Heart right ventricle (tissue), 16 donors: ENCODE measurements around the gene ZNF778. TPM values are rescaled to one million over a fixed set of nuclear protein-coding genes. Genes with fewer than 3 reads are reported as not detected.
"Not testable (repeated sequence)": the region's sequence is repeated elsewhere in the genome, so short reads cannot be mapped to it uniquely, and the experiment has no call there.

ENCODE experiments used
- ATAC-seq, 8 donors: fragments of 200-7000 bp; cut with Tn5 transposase; one replicate each; pipeline ENCODE4 v1.9.1; 2020; ENCODE audit warnings: mild to moderate bottlenecking in 8 of 8, moderate library complexity in 8 of 8, moderate number of reproducible peaks in 1 of 8
- DNase-seq, 2 donors: peaks; one replicate each; pipeline ENCODE4 v3.0.0-alpha.2; 2020
- H3K27ac ChIP-seq, 10 donors: fragments of 200-600 bp; sonication (generic) in 2 of 10; one replicate each; pipeline versions ENCODE4 v1.5.0 to v1.8.0; 2020 to 2022; ENCODE audit warnings: mild to moderate bottlenecking in 3 of 10
- H3K27me3 ChIP-seq, 7 donors: fragments of 200-600 bp; one replicate each; pipeline ENCODE4 v1.8.0; 2021 to 2022; ENCODE audit warnings: mild to moderate bottlenecking in 2 of 7
- H3K36me3 ChIP-seq, 9 donors: fragments of 200-600 bp; sonication (generic) in 1 of 9; one replicate each; pipeline versions ENCODE4 v1.5.0 to v1.8.0; 2020 to 2022; ENCODE audit warnings: mild to moderate bottlenecking in 2 of 9
- H3K4me1 ChIP-seq, 9 donors: fragments of 200-600 bp; sonication (generic) in 1 of 9; one replicate each; pipeline versions ENCODE4 v1.5.0 to v1.8.0; 2020 to 2022; ENCODE audit warnings: mild to moderate bottlenecking in 4 of 9
- H3K4me3 ChIP-seq, 10 donors: fragments of 200-600 bp; sonication (generic) in 2 of 10; one replicate each; pipeline versions ENCODE4 v1.5.0 to v1.8.0; 2020 to 2022; ENCODE audit warnings: mild to moderate bottlenecking in 7 of 10, moderate library complexity in 2 of 10
- H3K9me3 ChIP-seq, 11 donors: fragments of 200-600 bp in 10 of 11; sonication (generic) in 2 of 11; one replicate each; pipeline versions ENCODE4 v1.5.0 to v1.8.0; 2013 to 2022; ENCODE audit warnings: mild to moderate bottlenecking in 2 of 11, control low read depth in 1 of 11, moderate library complexity in 1 of 11
- whole genome bisulfite sequencing, 2 donors: extraction: QIAGEN DNeasy Blood & Tissue Kit; methylation state at CpG; one replicate each; pipeline ENCODE4 v1.1.7; 2013; ENCODE audit warnings: inconsistent platforms in 1 of 2; 5-methylcytosine and 5-hydroxymethylcytosine counted together
- intact Hi-C, 10 donors: fragments of 100-400 bp; cut with DNase I; formaldehyde crosslinking; loops; one replicate each; pipeline versions ENCODE4 v1.11.1 to v1.14.2; 2022
- polyA plus RNA-seq, 2 donors: library from polyadenylated mRNA; stranded (reverse); fragments of 200-250 nt; gene quantifications; one replicate each; pipeline ENCODE4 v1.2.3, GENCODE V29; 2013
- total RNA-seq, 10 donors: library from RNA; stranded (reverse); fragmentation: NEBNext Ultra II Directional in 3 of 10; extraction: Animal tissue kit (Norgen Biotek cat#: 25700) in 3 of 10; gene quantifications; one replicate each; pipeline versions ENCODE4 v1.2.1 to v1.2.4, GENCODE V29; 2021 to 2023
- TF ChIP-seq, protein P1 (sequence below), 9 donors: fragments of 200-600 bp; sonication (generic) in 2 of 9; IDR thresholded peaks; one replicate each; pipeline versions ENCODE4 v1.5.0 to v1.8.0; 2021 to 2022; ENCODE audit warnings: antibody characterized with exemption in 9 of 9, mild to moderate bottlenecking in 5 of 9, moderate library complexity in 1 of 9
- donor health status: Arrhythmogenic right ventricular cardiomyopathy.
- donor health status: ischemic (EF 13 %, LVEDD 7.1; RV severe dilation, severe dysfunction).
- donor health status: healthy with polysubstance abuse.
- donor health status: DM: no; HTN: yes; CAD: no.
- donor health status: DM: no; HTN: no; CAD: no.
- donor health status: ischemic (EF 25% LVEDD 6.9; RV normal size, moderate dysfunction).
- donor health status: ischemic (EF 25% LVEDD 5.7; RV mildly dilated, moderate dysfunction).
- donor health status: healthy.
- donor health status: DM: yes; HTN: yes; CAD: no.
- donor health status: Ischemic cardiomyopathy.
- donor health status: ischemic (EF 35%, LVEDD 5.7; RV mildly dilated, moderate dysfunction).
- donor health status: nonischemic (EF 11% LVEDD 7.7; RV severe dilation, severe dysfunction).
- donor health status: DM: yes; HTN: yes; CAD: no.
- donor health status: PGD.
- donor health status: ischemic (EF 29% LVEDD 5.4; RV normal size, mild dysfunction).
- donor health status: nonischemic (EF 23%, LVEDD 6.1; RV moderate dilation, normal function).

The ZNF778 gene
- total and polyA plus RNA-seq, 12 donors: 1.7 to 11.3 (median 8.2) TPM

DNA sequence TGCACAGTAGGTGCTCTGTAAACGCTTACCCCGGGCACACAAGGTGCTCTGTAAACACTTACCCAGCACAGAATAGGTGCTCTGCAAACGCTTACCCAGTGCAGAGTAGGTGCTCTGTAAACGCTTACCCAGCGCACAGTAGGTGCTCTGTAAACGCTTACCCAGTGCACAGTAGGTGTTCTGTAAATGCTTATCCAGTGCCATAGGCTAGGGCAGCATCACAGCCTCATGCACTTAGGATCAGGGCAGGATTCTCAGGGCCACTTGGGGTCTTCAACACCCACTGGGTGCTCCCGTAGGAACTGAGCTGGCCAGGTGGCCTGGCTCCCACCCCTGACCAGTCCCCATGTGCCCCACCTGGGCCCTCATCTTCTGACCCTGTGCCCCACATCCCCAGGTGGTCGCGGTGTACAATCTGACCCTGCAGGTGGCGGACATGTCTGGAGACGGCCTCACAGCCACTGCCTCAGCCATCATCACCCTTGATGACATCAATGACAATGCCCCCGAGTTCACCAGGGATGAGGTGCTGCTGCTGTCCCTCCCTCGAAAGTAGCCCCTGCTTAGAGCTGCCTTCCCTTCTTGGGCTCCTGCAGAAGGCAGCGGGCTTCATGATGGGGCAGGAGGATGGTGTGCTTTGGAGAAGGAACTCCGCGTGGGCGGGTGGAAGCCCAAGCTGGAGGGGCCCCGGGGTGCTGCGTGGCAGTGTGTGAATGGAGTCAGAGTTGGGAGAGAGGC is 30.3 kb upstream of the ZNF778 start:
- DNase-seq (peak in 1 of 2 donors; percentile 10), ATAC-seq (no peak)
- intact Hi-C loops: no loop called here

DNA sequence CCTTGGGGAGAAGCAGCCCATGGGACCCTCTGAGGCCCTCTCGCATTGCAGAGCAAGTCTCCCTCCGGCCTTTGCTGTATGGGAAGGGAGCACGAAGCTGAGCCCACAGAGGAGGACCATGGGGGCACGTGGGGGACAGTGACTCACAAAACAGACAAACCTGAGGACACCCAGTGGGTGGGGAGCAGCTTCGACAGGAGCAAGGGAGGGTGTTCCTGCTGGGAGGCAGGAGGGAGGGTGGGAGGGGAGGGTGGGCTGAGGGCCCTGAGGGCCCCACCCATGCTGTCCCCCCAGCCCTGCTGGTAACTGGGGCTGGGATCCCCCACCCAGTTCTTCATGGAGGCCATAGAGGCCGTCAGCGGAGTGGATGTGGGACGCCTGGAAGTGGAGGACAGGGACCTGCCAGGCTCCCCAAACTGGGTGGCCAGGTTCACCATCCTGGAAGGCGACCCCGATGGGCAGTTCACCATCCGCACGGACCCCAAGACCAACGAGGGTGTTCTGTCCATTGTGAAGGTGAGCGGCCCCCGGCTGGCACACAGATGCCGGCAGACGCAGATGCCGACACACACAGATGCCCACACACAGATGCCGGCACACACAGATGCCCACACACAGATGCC is 29.6 kb upstream of the ZNF778 start:
- intact Hi-C loops: no loop called here
- no peaks in the 10 kb centered on the region for H3K9me3 ChIP-seq
- TF ChIP-seq, protein P1, sequence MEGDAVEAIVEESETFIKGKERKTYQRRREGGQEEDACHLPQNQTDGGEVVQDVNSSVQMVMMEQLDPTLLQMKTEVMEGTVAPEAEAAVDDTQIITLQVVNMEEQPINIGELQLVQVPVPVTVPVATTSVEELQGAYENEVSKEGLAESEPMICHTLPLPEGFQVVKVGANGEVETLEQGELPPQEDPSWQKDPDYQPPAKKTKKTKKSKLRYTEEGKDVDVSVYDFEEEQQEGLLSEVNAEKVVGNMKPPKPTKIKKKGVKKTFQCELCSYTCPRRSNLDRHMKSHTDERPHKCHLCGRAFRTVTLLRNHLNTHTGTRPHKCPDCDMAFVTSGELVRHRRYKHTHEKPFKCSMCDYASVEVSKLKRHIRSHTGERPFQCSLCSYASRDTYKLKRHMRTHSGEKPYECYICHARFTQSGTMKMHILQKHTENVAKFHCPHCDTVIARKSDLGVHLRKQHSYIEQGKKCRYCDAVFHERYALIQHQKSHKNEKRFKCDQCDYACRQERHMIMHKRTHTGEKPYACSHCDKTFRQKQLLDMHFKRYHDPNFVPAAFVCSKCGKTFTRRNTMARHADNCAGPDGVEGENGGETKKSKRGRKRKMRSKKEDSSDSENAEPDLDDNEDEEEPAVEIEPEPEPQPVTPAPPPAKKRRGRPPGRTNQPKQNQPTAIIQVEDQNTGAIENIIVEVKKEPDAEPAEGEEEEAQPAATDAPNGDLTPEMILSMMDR (IDR thresholded peaks at IDR 0.05): no peak
- no peak overlapping the region for H3K4me3 ChIP-seq
- H3K27me3 ChIP-seq: peaks cover 0 to 20% (median 7%) of the 10 kb centered on the region in 7 donors
- H3K36me3 ChIP-seq: no peaks in the 10 kb centered on the region
- DNase-seq: no peak
- ATAC-seq: no peak
- WGBS, 2 donors: 72% methylated on average over 19 of the region's 19 CpGs
- H3K4me1 ChIP-seq: peaks cover 0 to 12% (median 8%) of the 10 kb centered on the region in 9 donors
- no peak overlapping the region for H3K27ac ChIP-seq

More for the DNA sequence above, 30.3 kb upstream of the ZNF778 start:
- 65 to 68% methylated on average over 19 of the region's 19 CpGs for WGBS, 2 donors
- Histone ChIP-seq H3K9me3 (no peaks in the 10 kb centered on the region), H3K4me1 (peaks cover 0 to 11% (median 7%) of the 10 kb centered on the region in 9 donors), H3K36me3 (no peaks in the 10 kb centered on the region), H3K27ac (no peak overlapping the region), H3K4me3 (no peak overlapping the region), H3K27me3 (peaks cover 0 to 22% (median 9%) of the 10 kb centered on the region in 7 donors)
- TF ChIP-seq, protein P1 (IDR thresholded peaks at IDR 0.05): no peak

DNA sequence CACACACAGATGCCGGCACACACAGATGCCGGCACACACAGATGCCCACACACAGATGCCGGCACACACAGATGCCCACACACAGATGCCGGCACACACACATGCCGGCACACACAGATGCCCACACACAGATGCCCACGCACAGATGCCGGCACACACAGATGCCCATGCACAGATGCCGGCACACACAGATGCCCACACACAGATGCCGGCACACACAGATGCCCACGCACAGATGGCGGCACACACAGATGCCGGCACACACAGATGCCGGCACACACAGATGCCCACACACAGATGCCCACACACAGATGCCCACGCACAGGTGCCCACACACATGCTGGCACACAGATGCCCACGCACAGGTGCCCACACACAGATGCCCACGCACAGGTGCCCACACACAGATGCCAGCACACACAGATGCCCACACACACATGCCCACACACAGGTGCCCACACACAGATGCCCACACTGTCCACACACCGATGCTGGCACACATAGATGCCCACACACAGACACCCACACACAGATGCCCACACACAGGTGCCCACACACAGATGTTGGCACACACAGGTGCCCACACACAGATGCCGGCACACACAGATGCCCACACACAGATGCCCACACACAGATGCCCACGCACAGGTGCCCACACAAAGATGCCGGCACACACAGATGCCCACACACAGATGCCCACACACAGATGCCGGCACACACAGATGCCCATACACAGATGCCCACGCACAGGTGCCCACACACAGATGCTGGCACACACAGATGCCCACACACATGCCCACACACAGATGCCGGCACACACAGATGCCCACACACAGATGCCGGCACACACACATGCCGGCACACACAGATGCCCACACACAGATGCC is 28.8 kb upstream of the ZNF778 start:
- peaks cover 0 to 21% (median 0%) of the 10 kb centered on the region in 7 donors for H3K27me3 ChIP-seq
- H3K27ac ChIP-seq, H3K36me3 ChIP-seq, DNase-seq, ATAC-seq, H3K9me3 ChIP-seq, intact Hi-C loops, H3K4me3 ChIP-seq: not testable (repeated sequence)
- peaks cover 0 to 12% (median 8%) of the 10 kb centered on the region in 9 donors for H3K4me1 ChIP-seq
- WGBS, 2 donors: 96 to 97% methylated on average over 25 of the region's 25 CpGs

DNA sequence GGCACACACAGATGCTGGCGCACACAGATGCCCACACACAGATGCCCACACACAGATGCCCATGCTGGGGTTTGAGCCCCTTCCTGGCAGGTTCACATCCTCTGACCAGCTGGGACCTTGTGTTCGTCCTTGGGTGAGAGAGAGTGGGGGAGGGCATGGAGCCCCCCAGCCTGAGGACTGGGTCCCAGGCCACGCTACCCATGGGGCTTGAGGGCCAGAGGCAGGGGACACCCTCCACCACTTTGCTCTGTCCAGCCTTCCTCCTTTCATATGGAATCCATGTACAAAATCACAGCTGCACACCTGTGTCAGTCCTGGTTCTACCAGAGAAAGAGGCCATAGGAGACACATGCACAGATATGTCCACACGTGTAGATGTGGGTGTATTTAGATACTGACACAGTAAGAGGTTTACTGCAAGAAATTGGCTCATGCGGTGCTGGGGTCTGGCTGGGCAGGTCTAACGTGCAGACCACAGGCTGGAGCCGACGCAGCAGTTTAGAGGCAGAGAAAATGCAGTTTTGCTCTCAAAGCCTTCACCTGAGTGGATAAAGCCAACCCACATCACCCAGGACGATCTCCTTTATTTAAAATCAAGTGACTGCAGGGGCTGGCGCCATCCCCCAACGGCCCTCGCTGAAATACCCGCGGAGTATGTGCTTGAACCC is 28.0 kb upstream of the ZNF778 start:
- WGBS, 2 donors: 68% methylated on average over 14 of the region's 14 CpGs
- Histone ChIP-seq H3K27me3 (peaks cover 0 to 24% (median 0%) of the 10 kb centered on the region in 7 donors), H3K4me3 (no peak overlapping the region), H3K9me3 (no peaks in the 10 kb centered on the region), H3K27ac (no peak overlapping the region), H3K4me1 (peaks cover 0 to 12% (median 8%) of the 10 kb centered on the region in 9 donors), H3K36me3 (no peaks in the 10 kb centered on the region)
- TF ChIP-seq, protein P1 (IDR thresholded peaks at IDR 0.05): no peak
- DNase-seq (no peak), ATAC-seq (no peak)
- intact Hi-C loops: no loop called here
